HG02642 (cell line): ENCODE results near the gene KCNJ15.

Experiments
- ATAC-seq: cut with Tn5 transposase; IDR thresholded peaks from one replicate; pipeline ENCODE4 v1.9.1; 2021; ENCODE audit warnings: mild to moderate bottlenecking; ENCODE audit not compliant: unreplicated experiment, poor library complexity

KCNJ15 gene

DNA sequence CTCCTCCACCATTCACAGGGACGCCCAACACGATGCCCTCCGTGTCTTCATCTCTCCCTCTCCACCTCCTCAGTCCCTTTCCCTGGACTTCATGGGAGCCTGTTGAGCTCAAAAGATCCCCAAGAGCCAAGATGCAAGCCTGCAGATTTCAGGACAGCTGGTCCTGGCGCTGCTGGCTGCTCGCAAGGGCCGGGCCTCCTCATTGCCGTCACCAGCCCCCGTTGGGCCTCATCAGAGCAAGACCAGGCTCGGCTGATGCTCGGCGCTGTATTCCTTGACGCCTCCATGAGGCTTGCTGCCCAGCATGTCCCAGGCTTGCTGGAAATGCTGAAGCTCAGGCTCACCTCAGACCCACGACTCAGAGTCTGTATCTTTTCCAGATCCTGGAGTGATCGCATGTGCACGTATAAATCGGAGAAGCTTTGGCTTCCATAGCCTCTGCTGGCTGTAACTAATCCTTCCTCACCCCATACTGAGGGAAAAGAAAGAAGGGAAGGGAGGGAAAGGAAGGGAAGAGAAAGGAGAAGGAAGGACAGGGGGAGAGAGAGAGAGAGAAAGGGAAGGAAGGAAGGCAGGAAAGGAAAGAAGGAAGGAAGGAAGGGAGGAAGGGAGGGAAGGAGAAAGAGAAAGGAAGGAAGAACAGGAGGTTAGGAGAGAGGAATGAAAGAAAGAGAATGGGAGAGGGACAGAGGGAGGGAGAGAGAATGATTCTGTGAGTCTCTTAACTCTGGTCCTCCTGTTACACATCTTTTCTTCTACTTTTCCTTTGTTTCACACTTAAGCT is 94.6 kb downstream of the KCNJ15 start:
- no peak for ATAC-seq

DNA sequence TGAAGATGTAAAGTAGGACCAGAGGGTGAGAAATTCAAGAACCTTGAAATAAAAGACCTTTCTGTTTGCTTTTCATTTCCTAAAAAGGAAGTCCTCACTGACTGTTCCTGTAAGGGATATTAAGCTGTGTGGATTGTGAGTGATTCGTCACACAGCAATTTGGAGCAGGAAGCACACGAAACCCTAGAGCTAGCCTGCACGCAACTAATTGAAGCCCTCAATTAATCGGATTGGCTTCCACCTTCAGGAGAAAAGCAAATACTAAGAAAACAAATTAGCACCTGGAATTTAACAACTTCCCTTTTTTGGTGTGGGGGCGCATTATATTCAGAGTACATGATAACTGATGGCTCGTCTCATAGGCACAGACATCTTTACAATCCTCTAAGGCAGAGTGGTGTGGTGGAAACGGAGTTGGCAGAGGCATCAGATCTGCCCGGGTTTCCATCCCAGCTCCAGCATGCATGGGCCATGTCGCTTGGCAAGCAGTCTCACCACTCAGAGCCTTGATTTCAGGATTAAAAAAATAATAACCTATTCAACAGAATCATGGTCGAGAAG is 95.2 kb downstream of the KCNJ15 start:
- no peak for ATAC-seq

DNA sequence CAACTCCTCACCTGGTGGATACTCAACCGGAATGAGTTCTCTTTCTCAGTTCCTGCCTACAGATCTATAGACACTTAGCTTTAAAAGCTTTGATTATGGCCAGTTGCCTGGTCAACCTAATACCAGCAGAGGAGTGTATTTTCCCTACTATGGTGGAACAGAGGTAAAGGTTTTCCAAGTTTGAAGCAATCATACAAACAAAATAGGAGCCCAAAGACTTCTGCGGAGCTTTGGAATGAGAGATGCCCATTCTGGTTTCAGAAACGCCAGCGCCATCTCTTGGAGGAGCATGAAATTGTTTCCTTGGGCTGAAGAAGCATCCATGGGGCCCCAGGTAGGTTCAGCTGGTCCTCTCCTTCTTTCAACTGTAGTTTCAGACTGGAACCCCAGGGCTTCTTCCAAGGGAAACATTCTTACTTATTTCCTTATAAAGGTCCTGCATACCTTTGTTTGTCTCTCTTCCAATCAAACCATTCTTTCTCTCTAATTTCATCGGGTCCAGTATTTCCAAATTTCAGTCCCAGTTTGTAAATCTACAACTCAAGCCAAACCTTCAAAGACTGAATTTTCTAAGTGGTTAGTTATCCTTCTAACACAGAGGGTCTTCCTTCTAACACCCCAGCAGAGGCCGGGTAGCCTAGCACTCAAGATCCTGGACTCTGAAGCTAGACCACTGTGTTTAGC is 95.9 kb downstream of the KCNJ15 start:
- ATAC-seq: no peak

DNA sequence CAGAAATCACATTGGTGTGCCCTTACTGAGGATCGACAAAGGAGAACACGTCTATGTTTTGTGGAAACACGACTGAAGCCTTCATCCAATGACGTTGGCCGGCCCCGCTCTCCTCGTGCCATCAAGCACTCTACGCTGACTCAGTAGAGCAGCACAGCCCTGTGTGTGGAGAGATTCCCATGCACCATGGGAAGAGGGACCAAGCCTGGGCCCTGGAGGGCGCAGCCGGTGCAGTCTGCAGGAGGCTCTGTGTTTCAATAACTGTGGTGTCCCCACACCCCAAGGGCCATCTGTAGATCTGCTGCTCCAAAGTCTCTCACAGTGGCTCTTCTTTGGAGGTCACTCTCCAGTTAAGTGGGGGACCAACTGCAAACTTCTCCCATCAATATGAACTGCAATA is 97.4 kb downstream of the KCNJ15 start:
- no peak for ATAC-seq

DNA sequence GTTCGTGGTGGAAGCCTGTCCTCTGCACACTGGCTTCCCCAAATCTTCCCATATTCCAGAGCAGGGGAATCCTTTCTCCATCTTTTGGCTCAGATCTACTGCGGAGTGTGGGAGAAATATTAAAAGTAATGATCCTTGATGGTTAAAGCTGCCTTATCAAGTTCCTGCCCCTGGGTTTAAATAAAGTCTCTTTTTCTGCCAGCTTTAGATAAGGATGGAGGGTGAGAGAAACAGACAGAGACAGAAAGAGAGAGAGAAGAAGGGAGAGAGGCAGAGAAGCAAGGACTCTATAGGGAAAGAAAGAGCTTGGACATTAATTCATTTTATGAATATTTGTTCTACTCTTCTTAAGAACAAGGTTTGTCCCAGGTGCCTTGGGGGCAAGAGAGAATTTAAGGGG is 98.0 kb downstream of the KCNJ15 start:
- no peak for ATAC-seq

DNA sequence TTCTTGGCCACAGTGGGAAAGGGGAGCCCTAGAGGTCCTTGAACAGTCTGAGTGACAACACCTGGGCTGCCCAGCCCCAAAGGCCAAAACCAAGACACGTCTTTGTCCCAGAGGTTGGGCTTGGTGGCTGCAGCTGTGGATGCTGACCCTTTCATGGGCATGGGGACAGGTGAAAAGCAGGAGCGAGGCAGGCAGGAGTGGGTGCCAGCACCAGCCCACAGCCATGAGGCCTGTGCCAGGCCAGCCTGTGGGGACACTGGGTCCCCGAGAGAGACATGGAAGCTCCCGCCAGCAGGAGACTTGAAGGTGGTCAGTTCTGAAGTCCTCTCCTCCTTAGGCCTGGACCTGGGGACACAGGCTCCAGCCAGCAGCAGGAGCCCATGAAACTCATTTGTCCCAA is 98.6 kb downstream of the KCNJ15 start:
- no peak for ATAC-seq

DNA sequence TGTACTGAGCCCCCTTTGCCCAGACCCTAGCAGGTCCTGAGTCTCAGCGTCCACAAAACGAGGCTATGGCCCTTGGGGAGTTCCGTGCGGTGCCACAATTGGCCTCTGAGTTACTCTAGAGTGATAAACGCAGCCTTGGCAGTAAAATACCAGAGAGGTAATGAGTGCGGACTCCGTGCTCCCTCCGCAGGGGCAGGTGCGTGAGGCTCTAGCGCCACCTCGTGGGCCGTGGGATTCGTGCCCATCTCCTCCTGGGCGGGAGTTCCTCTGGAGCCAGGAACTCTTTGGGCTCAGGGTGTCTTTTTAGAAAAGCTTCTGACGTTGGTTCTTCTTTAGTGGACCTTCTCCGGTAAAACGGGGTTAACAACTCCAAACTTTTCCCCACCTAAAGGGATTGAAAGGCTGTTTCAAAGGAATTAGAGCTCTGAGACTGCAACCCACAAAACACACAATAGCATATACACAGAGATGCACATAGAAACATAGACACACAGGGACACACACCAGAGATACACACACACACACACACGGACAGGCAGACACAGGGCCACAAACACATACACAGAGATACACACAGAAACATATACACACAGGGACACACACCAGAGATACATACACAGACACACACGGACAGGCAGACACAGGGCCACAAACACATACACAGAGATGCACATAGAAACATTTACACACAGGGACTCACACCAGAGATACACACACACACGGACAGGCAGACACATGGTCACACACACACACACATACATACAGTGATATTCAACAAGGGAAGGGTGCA is 99.4 kb downstream of the KCNJ15 start:
- peak; percentile 62 for ATAC-seq
